Limb (tissue), 2 donors: ENCODE results near the gene ITGB3BP.
"Not testable (repeated sequence)": the region's sequence is repeated elsewhere in the genome, so short reads cannot be mapped to it uniquely, and the experiment has no call there.

Source experiments
- DNase-seq, 2 donors: peaks; one replicate each; pipeline ENCODE4 v3.0.0-alpha.2; 2016; ENCODE audit errors: extremely low spot score in 2 of 2

ITGB3BP gene

GRCh38 chr1:63509718-63510117 lies 13.3 kb downstream of the ITGB3BP start:
- no peak for DNase-seq

- DNase-seq: no peak
These were observed 16.2 kb downstream of the ITGB3BP start for GRCh38 chr1:63506782-63507181.

GRCh38 chr1:63501256-63501655 lies 21.8 kb downstream of the ITGB3BP start:
- DNase-seq: no peak

GRCh38 chr1:63498106-63498505 lies 24.9 kb downstream of the ITGB3BP start:
- no peak for DNase-seq

- DNase-seq: no peak
These were observed 25.4 kb downstream of the ITGB3BP start for GRCh38 chr1:63497577-63497976.

- DNase-seq: peak in 1 of 2 donors; percentile 10
These were observed 35.5 kb downstream of the ITGB3BP start for GRCh38 chr1:63487336-63488065.

GRCh38 chr1:63486629-63487028 lies 36.4 kb downstream of the ITGB3BP start:
- no peak for DNase-seq

GRCh38 chr1:63480057-63480456 lies 43.0 kb downstream of the ITGB3BP start:
- no peak for DNase-seq

- DNase-seq: no peak
These were observed 47.3 kb downstream of the ITGB3BP start for GRCh38 chr1:63475761-63476160.

GRCh38 chr1:63468683-63469082 lies 54.3 kb downstream of the ITGB3BP start:
- DNase-seq: not testable (repeated sequence)

GRCh38 chr1:63466759-63467158 lies 56.3 kb downstream of the ITGB3BP start:
- no peak for DNase-seq

- DNase-seq: no peak
These were observed 56.8 kb downstream of the ITGB3BP start for GRCh38 chr1:63466181-63466580.

- DNase-seq: no peak
These were observed 59.8 kb downstream of the ITGB3BP start for GRCh38 chr1:63463248-63463647.

- DNase-seq: no peak
These were observed 61.3 kb downstream of the ITGB3BP start for GRCh38 chr1:63461661-63462230.

- DNase-seq: no peak
These were observed 64.3 kb downstream of the ITGB3BP start for GRCh38 chr1:63458750-63459149.

GRCh38 chr1:63454269-63454668 lies 68.8 kb downstream of the ITGB3BP start:
- DNase-seq: no peak

- DNase-seq: no peak
These were observed 69.8 kb downstream of the ITGB3BP start for GRCh38 chr1:63453232-63453631.

- no peak for DNase-seq
These were observed 72.6 kb downstream of the ITGB3BP start for GRCh38 chr1:63450416-63450815.

- no peak for DNase-seq
These were observed 74.2 kb downstream of the ITGB3BP start for GRCh38 chr1:63448731-63449246.

GRCh38 chr1:63442141-63442475 lies 80.9 kb downstream of the ITGB3BP start:
- no peak for DNase-seq

GRCh38 chr1:63435161-63435560 lies 87.9 kb downstream of the ITGB3BP start:
- DNase-seq: no peak

GRCh38 chr1:63429281-63429680 lies 93.7 kb downstream of the ITGB3BP start:
- DNase-seq: no peak

GRCh38 chr1:63428815-63429214 lies 94.2 kb downstream of the ITGB3BP start:
- DNase-seq: no peak
